Cortex of kidney (tissue), 1 donor: ENCODE data around the gene ZNF485.
"Not testable (repeated sequence)": the region's sequence is repeated elsewhere in the genome, so short reads cannot be mapped to it uniquely, and the experiment has no call there.

Experiments
- DNase-seq: peaks from one replicate; lab custom pipeline; 2025; lab: John Stamatoyannopoulos, UW

The ZNF485 gene

GRCh38 chr10:43606323-43607198 is at the start of gene ZNF485:
TSS of gene ZNF485 (plus strand) at chr10:43606438. CDS start at chr10:43607051, 613 bp downstream.
- no peak for DNase-seq

GRCh38 chr10:43557214-43557613 is 49.0 kb upstream of the ZNF485 start:
- DNase-seq: no peak

DNA sequence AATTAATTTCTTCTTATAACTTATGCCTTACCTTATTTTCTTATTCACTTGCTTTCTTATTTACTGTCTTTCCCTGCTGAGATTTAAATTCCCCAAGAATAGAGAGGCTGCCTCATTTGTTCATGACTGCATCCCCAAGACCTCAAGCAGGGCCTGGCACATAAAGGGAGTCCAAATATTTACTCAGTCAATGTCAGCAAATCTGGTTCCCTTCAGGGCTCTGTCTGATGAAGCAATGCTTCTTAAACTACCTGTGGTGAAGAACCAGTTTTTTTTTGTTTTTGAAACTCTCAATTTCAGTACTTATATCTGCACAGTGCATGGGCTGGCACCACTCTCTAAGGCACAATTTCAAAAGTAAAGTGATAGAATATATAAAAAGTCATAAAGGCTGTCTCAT is 36.6 kb upstream of the ZNF485 start:
- no peak for DNase-seq

GRCh38 chr10:43570971-43571370 is 35.3 kb upstream of the ZNF485 start:
- no peak for DNase-seq

- no peak for DNase-seq
Measured at GRCh38 chr10:43573250-43574000, 32.8 kb upstream of the ZNF485 start.

GRCh38 chr10:43574001-43574892 is 32.0 kb upstream of the ZNF485 start, which contains the start of gene ZNF239:
TSS of gene ZNF239 (minus strand) at chr10:43574616. CDS start at chr10:43558079, 16,537 bp downstream.
- no peak for DNase-seq

DNA sequence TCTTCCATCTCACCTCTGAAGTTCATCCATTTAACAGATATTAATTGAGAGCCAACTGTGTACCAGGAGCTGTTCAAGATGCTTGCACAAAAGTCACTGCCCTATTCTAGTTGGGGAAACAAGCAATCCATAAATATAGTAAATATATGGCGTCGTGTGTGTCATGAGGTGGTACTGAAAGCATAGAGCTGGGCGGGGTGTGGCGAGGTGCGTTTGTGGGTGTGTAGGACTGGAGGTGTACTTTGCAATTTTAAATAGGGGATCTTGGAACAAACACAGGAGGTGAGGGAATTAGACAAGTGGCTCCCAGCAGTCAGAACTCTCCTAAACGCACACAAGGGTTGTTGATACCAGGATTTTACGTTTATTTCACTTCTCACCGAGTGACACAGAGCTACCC is 31.3 kb upstream of the ZNF485 start:
- DNase-seq: no peak

- no peak for DNase-seq
Measured at GRCh38 chr10:43576062-43576461, 30.2 kb upstream of the ZNF485 start.

DNA sequence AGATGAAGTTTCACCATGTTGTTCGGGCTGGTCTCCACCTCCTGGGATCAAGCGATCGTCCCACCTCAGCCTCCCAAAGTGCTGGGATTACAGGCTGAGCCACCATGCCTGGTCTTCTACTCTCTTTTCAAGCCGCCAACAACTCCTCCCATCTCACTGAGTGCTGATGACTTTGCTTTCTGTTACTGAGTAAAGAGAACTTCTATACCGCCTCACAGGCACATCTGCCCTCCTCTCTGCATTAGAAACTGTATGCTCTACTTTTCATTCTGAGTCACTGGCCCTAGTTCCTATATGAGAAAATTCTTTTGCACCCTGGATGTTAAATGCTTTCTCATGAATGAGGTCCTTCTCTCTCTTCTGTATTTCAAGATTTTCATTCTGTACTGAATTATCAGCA is 29.7 kb upstream of the ZNF485 start:
- no peak for DNase-seq

DNA sequence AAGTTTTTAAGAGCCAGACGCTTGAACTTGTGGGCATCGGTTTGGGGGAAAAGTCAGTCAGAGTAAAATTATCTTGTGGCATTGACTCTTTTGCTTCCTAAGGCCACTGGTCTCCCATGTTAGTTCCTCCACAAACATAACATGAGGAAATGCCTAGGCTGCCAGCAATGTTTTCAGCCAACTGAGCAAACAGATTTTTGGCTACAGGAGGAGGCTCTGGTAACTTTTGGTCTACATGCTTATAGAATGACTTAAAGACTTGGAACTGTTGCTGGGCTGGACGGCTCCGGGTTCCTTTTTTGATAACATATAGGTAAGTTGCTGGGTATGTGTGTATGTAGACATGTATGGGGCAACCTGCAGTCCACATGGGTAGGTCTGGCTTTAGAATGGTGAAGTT is 22.2 kb upstream of the ZNF485 start:
- no peak for DNase-seq

- no peak for DNase-seq
Measured at GRCh38 chr10:43585046-43585445, 21.2 kb upstream of the ZNF485 start.

- DNase-seq: no peak
Measured at GRCh38 chr10:43585981-43586729, 20.1 kb upstream of the ZNF485 start.

GRCh38 chr10:43586730-43587115 is 19.5 kb upstream of the ZNF485 start:
- not testable (repeated sequence) for DNase-seq

DNA sequence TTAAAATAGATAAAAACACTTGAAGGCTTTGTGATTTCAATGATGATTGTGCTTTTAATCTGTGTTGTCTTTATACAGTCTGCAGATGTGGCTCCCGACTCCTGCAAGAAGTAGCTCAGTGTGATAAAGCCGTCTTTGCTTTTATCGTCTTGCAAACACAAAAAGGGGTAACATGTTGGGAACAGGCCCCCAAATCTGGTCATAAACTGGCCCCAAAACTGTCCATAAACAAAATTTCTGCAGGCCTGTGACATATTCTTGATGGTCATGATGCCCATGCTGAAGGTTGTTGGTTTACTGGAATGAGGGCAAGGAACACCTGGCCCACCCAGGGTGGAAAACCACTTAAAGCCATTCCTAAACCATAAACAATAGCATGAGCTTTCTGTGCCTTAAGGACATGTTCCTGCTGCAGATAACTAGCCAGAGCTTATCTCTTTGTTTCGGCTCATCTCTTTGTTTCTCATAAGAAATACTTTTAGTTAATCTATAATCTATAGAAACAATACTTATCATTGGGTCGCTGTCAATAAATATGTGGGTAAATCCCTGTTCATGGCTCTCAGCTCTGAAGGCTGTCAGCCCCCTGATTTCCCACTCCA is 14.8 kb upstream of the ZNF485 start:
- no peak for DNase-seq

GRCh38 chr10:43594944-43595589 is 11.2 kb upstream of the ZNF485 start:
- no peak for DNase-seq

DNA sequence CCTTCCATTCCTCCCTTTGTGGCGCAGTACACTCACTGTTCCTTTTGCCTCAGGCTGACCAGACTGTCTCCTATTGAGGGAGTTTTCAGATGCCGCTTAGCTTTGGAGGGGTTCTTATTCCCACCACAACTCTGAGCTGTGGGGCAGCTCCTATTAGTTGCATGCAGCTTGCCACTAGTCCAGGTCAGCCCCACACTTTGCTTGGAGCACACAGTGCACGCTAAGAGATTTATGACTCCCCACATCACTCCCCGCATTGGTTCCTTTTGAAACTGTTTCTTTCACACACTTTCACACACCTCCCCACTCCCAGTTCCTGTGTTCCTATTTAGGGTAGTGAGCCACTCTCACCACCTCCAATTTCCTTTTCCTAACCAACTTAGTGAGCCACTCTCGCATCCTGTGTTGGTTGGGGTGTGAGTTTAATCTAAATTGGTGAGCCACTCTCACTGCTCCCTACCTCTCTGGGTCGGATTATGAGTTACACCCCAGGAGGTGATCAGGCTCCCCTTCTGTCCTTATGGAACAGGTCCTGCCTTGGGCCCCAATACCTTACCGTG is 10.4 kb upstream of the ZNF485 start:
- no peak for DNase-seq

DNA sequence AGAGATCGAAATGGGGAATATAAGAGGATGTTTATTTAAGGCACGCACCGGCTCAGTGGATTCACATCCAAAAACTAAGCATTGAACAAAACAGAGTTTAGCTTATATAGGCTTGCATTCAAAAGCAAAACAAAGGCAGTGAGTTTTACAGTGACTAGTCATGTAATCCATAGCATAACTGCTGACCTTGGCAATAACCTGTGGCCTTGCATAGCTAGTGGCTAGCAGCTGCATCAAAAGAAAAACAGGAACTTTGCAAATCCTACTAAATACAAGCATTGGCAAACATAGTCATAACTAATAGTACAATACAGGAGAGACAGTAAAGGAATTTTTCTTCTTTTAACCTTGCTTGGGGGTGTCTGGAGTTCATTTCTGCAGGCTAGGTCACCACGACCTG is 9.7 kb upstream of the ZNF485 start:
- DNase-seq: no peak

DNA sequence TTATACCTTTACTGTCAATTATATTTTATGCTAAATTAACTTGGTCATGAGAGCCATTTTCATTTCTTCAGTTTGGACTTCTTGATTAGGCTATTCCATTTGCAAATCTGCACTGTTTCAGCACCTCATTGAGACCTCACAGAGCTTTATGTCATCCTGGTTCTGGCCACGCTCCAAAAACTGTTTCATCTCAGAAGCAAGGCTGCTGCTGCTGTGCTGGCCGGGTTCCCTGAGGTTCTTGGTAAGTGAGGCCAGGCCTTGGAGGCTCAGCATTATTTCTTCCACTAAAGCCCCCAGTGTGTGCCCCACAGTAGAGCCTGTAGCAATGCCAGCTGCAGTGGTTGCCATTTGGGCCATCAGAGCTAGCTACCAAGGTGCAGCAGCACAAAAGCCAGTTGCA is 7.8 kb upstream of the ZNF485 start:
- no peak for DNase-seq

- no peak for DNase-seq
Measured at GRCh38 chr10:43599333-43599732, 6.9 kb upstream of the ZNF485 start.

GRCh38 chr10:43601576-43601975 is 4.7 kb upstream of the ZNF485 start:
- not testable (repeated sequence) for DNase-seq
